Measurements from ENCODE around the gene ARHGAP28. TPM values are rescaled to one million over a fixed set of nuclear protein-coding genes. Genes with fewer than 3 reads are reported as not detected.
A peak's percentile ranks its signal among the peaks of the same experiment; 100 is the strongest.

The ARHGAP28 gene
- total RNA-seq, 1 experiment from 2014 or later = 118 TPM

- Mint-ChIP-seq H3K36me3 (ENCODE audit: insufficient read depth, unreplicated experiment) (peaks cover 21% of the 10 kb centered on the region), H3K27ac (ENCODE audit: unreplicated experiment) (peak overlapping the region; percentile 96), H3K4me1 (ENCODE audit: low read depth, unreplicated experiment) (peaks cover 37% of the 10 kb centered on the region), H3K4me3 (ENCODE audit: unreplicated experiment) (peak overlapping the region; percentile 94), H3K9me3 (ENCODE audit: unreplicated experiment) (no peaks in the 10 kb centered on the region), H3K27me3 (ENCODE audit: insufficient read depth, unreplicated experiment) (no peaks in the 10 kb centered on the region)
- Histone ChIP-seq H3K4me3 (ENCODE audit: low read depth, low read length) (peak overlapping the region; percentile 72), H3K27me3 (replicated peaks; ENCODE audit: control insufficient read depth, insufficient read depth, low read length) (no peaks in the 10 kb centered on the region), H3K9me3 (no peaks in the 10 kb centered on the region), H3K36me3 (ENCODE audit: control insufficient read depth, insufficient read depth, low read length) (no peaks in the 10 kb centered on the region), H3K4me1 (peaks cover 45% of the 10 kb centered on the region)
- TSS peak; percentile 47 for BruUV-seq (replicated peaks)
- intact Hi-C loops (cut with micrococcal nuclease; ENCODE audit: unreplicated experiment) = loop anchor here (5.0 kb wide), 1 partner anchor 52 kb away; no protein-coding TSS in a partner anchor
- no peak for TF ChIP-seq CTCF (IDR thresholded peaks at IDR 0.05; ENCODE audit: insufficient read depth in 1 of 2, low read depth in 1 of 2, low read length in 1 of 2, severe bottlenecking in 1 of 2, unreplicated experiment in 1 of 2)
- ChIA-PET CTCF (interaction anchor here (1.2 kb wide), 1 partner anchor 169 kb away, joined by 3 read pairs; no protein-coding TSS in a partner anchor), POLR2A (no interaction called here)
- DNase-seq = no peak
Measured at GRCh38 chr18:6730416-6731221, 1.1 kb downstream of the ARHGAP28 start.

- no peak for DNase-seq
- Mint-ChIP-seq H3K4me3 (ENCODE audit: unreplicated experiment) (peak overlapping the region; percentile 94), H3K9me3 (ENCODE audit: unreplicated experiment) (no peaks in the 10 kb centered on the region), H3K36me3 (ENCODE audit: insufficient read depth, unreplicated experiment) (peaks cover 26% of the 10 kb centered on the region), H3K27ac (ENCODE audit: unreplicated experiment) (no peak overlapping the region), H3K4me1 (ENCODE audit: low read depth, unreplicated experiment) (peaks cover 34% of the 10 kb centered on the region), H3K27me3 (ENCODE audit: insufficient read depth, unreplicated experiment) (no peaks in the 10 kb centered on the region)
- POLR2A ChIA-PET = no interaction called here
- no TSS peak for BruUV-seq (replicated peaks)
- Histone ChIP-seq H3K36me3 (ENCODE audit: control insufficient read depth, insufficient read depth, low read length) (no peaks in the 10 kb centered on the region), H3K4me3 (ENCODE audit: low read depth, low read length) (no peak overlapping the region; the same call in 1 of the 2 replicates), H3K4me1 (peaks cover 42% of the 10 kb centered on the region), H3K9me3 (no peaks in the 10 kb centered on the region), H3K27me3 (replicated peaks; ENCODE audit: control insufficient read depth, insufficient read depth, low read length) (no peaks in the 10 kb centered on the region)
- no peak for TF ChIP-seq CTCF (IDR thresholded peaks at IDR 0.05; ENCODE audit: insufficient read depth in 1 of 2, low read depth in 1 of 2, low read length in 1 of 2, severe bottlenecking in 1 of 2, unreplicated experiment in 1 of 2)
- intact Hi-C loops (cut with micrococcal nuclease; ENCODE audit: unreplicated experiment) = loop anchor here (5.0 kb wide), 1 partner anchor 51 kb away; no protein-coding TSS in a partner anchor
- CTCF ChIA-PET = no interaction called here
Measured at GRCh38 chr18:6731222-6731596, 1.7 kb downstream of the ARHGAP28 start.

- Mint-ChIP-seq H3K27me3 (ENCODE audit: insufficient read depth, unreplicated experiment) (no peaks in the 10 kb centered on the region), H3K4me1 (ENCODE audit: low read depth, unreplicated experiment) (peaks cover 21% of the 10 kb centered on the region), H3K9me3 (ENCODE audit: unreplicated experiment) (no peaks in the 10 kb centered on the region), H3K27ac (ENCODE audit: unreplicated experiment) (no peak overlapping the region), H3K36me3 (ENCODE audit: insufficient read depth, unreplicated experiment) (peaks cover 20% of the 10 kb centered on the region), H3K4me3 (ENCODE audit: unreplicated experiment) (peak overlapping the region; percentile 94)
- intact Hi-C loops (cut with micrococcal nuclease; ENCODE audit: unreplicated experiment) = loop anchor here (5.0 kb wide), 1 partner anchor 49 kb away; no protein-coding TSS in a partner anchor
- TF ChIP-seq CTCF (IDR thresholded peaks at IDR 0.05; ENCODE audit: insufficient read depth in 1 of 2, low read depth in 1 of 2, low read length in 1 of 2, severe bottlenecking in 1 of 2, unreplicated experiment in 1 of 2) = peak; percentile 27 to 31
- no peak overlapping the region for H3K4me3 ChIP-seq (ENCODE audit: low read depth, low read length)
- DNase-seq = no peak
- CTCF ChIA-PET = interaction anchor here (0.7 kb wide), 3 partner anchors 12 to 189 kb away, joined by 3 read pairs; no protein-coding TSS in a partner anchor
- POLR2A ChIA-PET = no interaction called here
- no TSS peak for BruUV-seq (replicated peaks)
- no peaks in the 10 kb centered on the region for H3K9me3 ChIP-seq
- H3K36me3 ChIP-seq (ENCODE audit: control insufficient read depth, insufficient read depth, low read length) = no peaks in the 10 kb centered on the region
- peaks cover 26% of the 10 kb centered on the region for H3K4me1 ChIP-seq
- H3K27me3 ChIP-seq (replicated peaks; ENCODE audit: control insufficient read depth, insufficient read depth, low read length) = no peaks in the 10 kb centered on the region
Measured at GRCh38 chr18:6732952-6733351, 3.4 kb downstream of the ARHGAP28 start.

Data from Caco-2 (cell line).